IMR-90 (cell line): Measurements from ENCODE around the gene RABGGTA. TPM values are rescaled to one million over a fixed set of nuclear protein-coding genes. Genes with fewer than 3 reads are reported as not detected.

Experiments used
- ATAC-seq: fragments of 200-7000 bp; cut with Tn5 transposase; 2 replicates; pipeline ENCODE4 v1.9.1; 2020; ENCODE audit warnings: low read depth, mild to moderate bottlenecking, moderate library complexity
- BruUV-seq: library from RNA; stranded (reverse); fragments of 400-500 nt; replicated peaks from 2 replicates; lab custom pipeline; 2021; lab: Mats Ljungman, UMichigan
- CTCF ChIA-PET: fragments of 300-600 bp; formaldehyde crosslinking; extraction: SDS; loops from one replicate; lab custom pipeline; 2021; ENCODE audit warnings: antibody characterized with exemption; lab: Yijun Ruan, JAX
- POLR2A ChIA-PET: fragments of 300-600 bp; sonication (Branson Sonifier 250); formaldehyde crosslinking; loops from one replicate; lab custom pipeline; 2022; ENCODE audit warnings: antibody characterized with exemption; ENCODE audit not compliant: unreplicated experiment; lab: Charles Lee
- DNase-seq: peaks from one replicate; pipeline ENCODE4 v3.0.0; 2013
- H2AFZ ChIP-seq: replicated peaks from 2 replicates; pipeline ENCODE3; 2013; ENCODE audit warnings: low read length, mild to moderate bottlenecking; ENCODE audit not compliant: poor library complexity
- H2AK5ac ChIP-seq: 2 replicates; pipeline ENCODE4 v1.6.1; 2013; ENCODE audit warnings: low read depth, low read length, inconsistent platforms
- H2AK9ac ChIP-seq: replicated peaks from 2 replicates; pipeline ENCODE3; 2013; ENCODE audit warnings: mild to moderate bottlenecking, low read depth, low read length, moderate library complexity; ENCODE audit not compliant: poor library complexity
- H2BK120ac ChIP-seq: 2 replicates; pipeline ENCODE4 v1.6.1; 2013; ENCODE audit warnings: low read depth, low read length, inconsistent platforms
- H2BK15ac ChIP-seq: 3 replicates; pipeline ENCODE4 v1.6.1; 2013; ENCODE audit warnings: low read depth, low read length, inconsistent platforms
- H2BK20ac ChIP-seq: 2 replicates; pipeline ENCODE4 v1.6.1; 2013; ENCODE audit warnings: low read depth, mild to moderate bottlenecking, inconsistent platforms, low read length, moderate library complexity
- H2BK5ac ChIP-seq: 2 replicates; pipeline ENCODE4 v1.6.1; 2013; ENCODE audit warnings: mild to moderate bottlenecking, low read depth, low read length, inconsistent platforms; ENCODE audit not compliant: poor library complexity, severe bottlenecking
- H3K14ac ChIP-seq: replicated peaks from 2 replicates; pipeline ENCODE4 v1.6.1; 2013; ENCODE audit warnings: low read depth, low read length, inconsistent platforms
- H3K18ac ChIP-seq: 2 replicates; pipeline ENCODE4 v1.6.1; 2013; ENCODE audit warnings: low read depth, low read length, control low read depth
- H3K23ac ChIP-seq: 2 replicates; pipeline ENCODE4 v1.6.1; 2013; ENCODE audit warnings: low read depth, low read length, inconsistent platforms
- H3K27ac ChIP-seq: 2 replicates; pipeline ENCODE4 v1.5.1; 2013; ENCODE audit warnings: mild to moderate bottlenecking, control low read depth, low read length; ENCODE audit not compliant: insufficient read depth
- H3K27me3 ChIP-seq: 2 replicates; pipeline ENCODE4 v1.6.1; 2013; ENCODE audit warnings: low read length; ENCODE audit not compliant: control insufficient read depth, insufficient read depth
- H3K36me3 ChIP-seq: 2 replicates; pipeline ENCODE4 v1.6.1; 2013; ENCODE audit warnings: low read length, mixed read lengths; ENCODE audit not compliant: control insufficient read depth, insufficient read depth
- H3K4ac ChIP-seq: 2 replicates; pipeline ENCODE4 v1.6.1; 2013; ENCODE audit warnings: low read depth, low read length, inconsistent platforms
- H3K4me1 ChIP-seq: 2 replicates; pipeline ENCODE4 v1.6.1; 2013; ENCODE audit warnings: low read length, mixed read lengths; ENCODE audit not compliant: control insufficient read depth, insufficient read depth
- H3K4me2 ChIP-seq: 2 replicates; pipeline ENCODE4 v1.6.1; 2013; ENCODE audit warnings: low read depth, mild to moderate bottlenecking, control low read depth, low read length, moderate library complexity
- H3K4me3 ChIP-seq: 2 replicates; pipeline ENCODE4 v1.5.1; 2013; ENCODE audit warnings: low read depth, mild to moderate bottlenecking, control low read depth, low read length, moderate library complexity; ENCODE audit not compliant: insufficient read depth
- H3K56ac ChIP-seq: 2 replicates; pipeline ENCODE4 v1.6.1; 2013; ENCODE audit warnings: low read length, inconsistent platforms; ENCODE audit not compliant: insufficient read depth; ENCODE audit errors: extremely low read depth
- H3K79me1 ChIP-seq, 2 experiments: 2 replicates each; pipeline ENCODE4 v1.6.1; 2013; ENCODE audit warnings: low read length in 2 of 2, inconsistent platforms in 1 of 2, low read depth in 1 of 2
- H3K9ac ChIP-seq: 2 replicates; pipeline ENCODE4 v1.6.1; 2013; ENCODE audit warnings: low read depth, low read length, control low read depth
- H3K9me1 ChIP-seq: 2 replicates; pipeline ENCODE4 v1.6.1; 2013; ENCODE audit warnings: low read length, inconsistent platforms; ENCODE audit not compliant: insufficient read depth
- H3K9me3 ChIP-seq: 2 replicates; pipeline ENCODE4 v1.6.1; 2013; ENCODE audit warnings: low read length; ENCODE audit not compliant: control insufficient read depth, insufficient read depth
- H4K20me1 ChIP-seq: 2 replicates; pipeline ENCODE4 v1.6.1; 2013; ENCODE audit warnings: low read length, inconsistent platforms; ENCODE audit not compliant: insufficient read depth
- H4K5ac ChIP-seq: 2 replicates; pipeline ENCODE4 v1.6.1; 2013; ENCODE audit warnings: mild to moderate bottlenecking, low read depth, low read length, control low read depth
- H4K8ac ChIP-seq, 2 experiments: 2 replicates each; pipeline ENCODE4 v1.6.1; 2013; ENCODE audit warnings: low read depth in 2 of 2, low read length in 2 of 2, control low read depth in 1 of 2, inconsistent platforms in 1 of 2
- H4K91ac ChIP-seq: 2 replicates; pipeline ENCODE4 v1.6.1; 2013; ENCODE audit warnings: low read depth, low read length, inconsistent platforms; ENCODE audit not compliant: insufficient read depth
- BHLHE40 ChIP-seq: fragments of 150-350 bp; IDR thresholded peaks from 2 replicates; pipeline ENCODE4 v1.6.1; 2016; ENCODE audit warnings: mild to moderate bottlenecking, low read depth, low read length
- RCOR1 ChIP-seq: IDR thresholded peaks from 2 replicates; pipeline ENCODE4 v1.6.1; 2012; ENCODE audit warnings: mild to moderate bottlenecking, low read length, improper control_type of control experiment; ENCODE audit not compliant: insufficient replicate concordance
- WGBS, 2 experiments: methylation state at CpG; one replicate each; pipeline versions ENCODE4 v1.1.5 to v1.1.7; 2013; ENCODE audit warnings: missing lambda C conversion rate in 2 of 2; ENCODE audit not compliant: insufficient read length in 1 of 2; ENCODE audit errors: extremely low coverage in 2 of 2; 5-methylcytosine and 5-hydroxymethylcytosine counted together
- dilution Hi-C: fragments of 300-500 bp; cut with HindIII; formaldehyde crosslinking; loops from one replicate; pipeline ENCODE4 v1.14.3; 2018; ENCODE audit warnings: low sequenced_read_pairs; ENCODE audit not compliant: unreplicated experiment
- in situ Hi-C: fragments of 300-500 bp; cut with MboI; formaldehyde crosslinking; loops from 3 replicates; pipeline ENCODE4 v1.14.3; 2019; ENCODE audit warnings: low sequenced_read_pairs, inconsistent platforms, mixed read lengths
- intact Hi-C: fragments of 100-400 bp; cut with micrococcal nuclease; formaldehyde crosslinking; loops from 2 replicates; pipeline ENCODE4 v1.10.0; 2022
- polyA plus RNA-seq, 3 experiments: library from polyadenylated mRNA; depleted of rRNA; stranded (reverse); fragments of >200 nt; gene quantifications; 2 replicates each; pipeline ENCODE4 v1.2.3, GENCODE V29; 2012; ENCODE audit warnings: low replicate concordance in 1 of 3
- total RNA-seq: library from RNA; depleted of rRNA; stranded (reverse); fragments of >200 nt; gene quantifications from 2 replicates; pipeline ENCODE4 v1.2.3, GENCODE V29; 2012
- TF ChIP-seq, protein P1 (sequence below): conservative IDR thresholded peaks from 2 replicates; pipeline ENCODE4 v1.5.1; 2012; ENCODE audit warnings: mild to moderate bottlenecking, low read depth, low read length, improper control_type of control experiment

RABGGTA gene
- total and polyA plus RNA-seq, 2 of the 4 experiments (the other 2 are of a cell fraction) = 25.6 to 55.6 TPM

DNA sequence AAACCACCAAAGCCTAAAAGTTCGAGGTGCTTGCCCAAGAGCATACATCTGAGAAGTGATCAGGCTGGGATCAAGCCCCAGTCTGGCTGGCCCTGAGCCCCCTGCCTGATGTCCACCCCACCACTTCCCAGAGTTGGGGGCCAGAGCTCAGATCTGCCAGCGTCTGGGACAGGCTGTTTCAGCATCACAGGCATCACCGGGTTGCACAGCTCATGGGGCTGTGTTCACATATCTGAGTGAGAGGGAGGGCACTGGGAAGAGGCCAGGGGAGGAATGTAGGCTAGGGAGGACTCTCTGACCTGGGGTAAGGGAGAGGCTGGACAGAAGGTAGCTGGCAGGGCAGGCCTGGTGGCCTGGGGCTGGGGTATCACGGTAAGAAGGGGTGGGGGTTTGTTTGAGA lies 14.4 kb downstream of the RABGGTA start:
- H3K9me3 ChIP-seq = no peaks in the 10 kb centered on the region

More for the DNA sequence above, 14.4 kb downstream of the RABGGTA start:
- Histone ChIP-seq H4K8ac (no peak overlapping the region), H2BK5ac (no peak overlapping the region), H2BK120ac (0 out of 2 replicates have a peak overlapping the region, but pooled peaks have one; percentile 17), H3K79me1 (peaks cover 0 to 2% of the 10 kb centered on the region in 2 experiments; a peak in 1 of 4 replicates), H3K9me1 (peaks cover 30% of the 10 kb centered on the region), H4K91ac (no peak overlapping the region), H2BK20ac (no peak overlapping the region), H4K5ac (no peak overlapping the region), H3K27ac (no peak overlapping the region), H3K4me2 (no peak overlapping the region), H3K36me3 (peaks cover 2% of the 10 kb centered on the region; the same call in 1 of the 2 replicates), H3K4ac (no peak overlapping the region), H3K27me3 (no peaks in the 10 kb centered on the region), H3K14ac (no peak overlapping the region), H3K23ac (no peak overlapping the region), H2AK5ac (no peak overlapping the region), H3K56ac (no peak overlapping the region), H2AFZ (no peak overlapping the region), H4K20me1 (no peaks in the 10 kb centered on the region), H2BK15ac (no peak overlapping the region), H2AK9ac (no peak overlapping the region), H3K4me1 (peaks cover 16% of the 10 kb centered on the region), H3K18ac (no peak overlapping the region), H3K9ac (no peak overlapping the region), H3K4me3 (no peak overlapping the region)
- ChIA-PET POLR2A (interaction anchor here (0.6 to 0.8 kb wide), 2 partner anchors 14 to 15 kb away, joined by 3 to 11 read pairs; partner anchors contain the start of gene RABGGTA), CTCF (no interaction called here)
- intact Hi-C loops (loop anchor here (2.0 kb wide), 1 partner anchor 14 kb away; the partner anchor contains the start of gene RABGGTA), in situ Hi-C loops (no loop called here), dilution Hi-C loops (no loop called here)
- ATAC-seq (0 out of 2 replicates have a peak, but pooled peaks have one; percentile 31), DNase-seq (no peak)
- BruUV-seq = no TSS peak
- 40% methylated on average over 1 of the region's 4 CpGs; no CpG with 5 or more reads in 1 of the 2 experiments for WGBS, 2 experiments
- TF ChIP-seq RCOR1 = no peak
- TF ChIP-seq, protein P1, sequence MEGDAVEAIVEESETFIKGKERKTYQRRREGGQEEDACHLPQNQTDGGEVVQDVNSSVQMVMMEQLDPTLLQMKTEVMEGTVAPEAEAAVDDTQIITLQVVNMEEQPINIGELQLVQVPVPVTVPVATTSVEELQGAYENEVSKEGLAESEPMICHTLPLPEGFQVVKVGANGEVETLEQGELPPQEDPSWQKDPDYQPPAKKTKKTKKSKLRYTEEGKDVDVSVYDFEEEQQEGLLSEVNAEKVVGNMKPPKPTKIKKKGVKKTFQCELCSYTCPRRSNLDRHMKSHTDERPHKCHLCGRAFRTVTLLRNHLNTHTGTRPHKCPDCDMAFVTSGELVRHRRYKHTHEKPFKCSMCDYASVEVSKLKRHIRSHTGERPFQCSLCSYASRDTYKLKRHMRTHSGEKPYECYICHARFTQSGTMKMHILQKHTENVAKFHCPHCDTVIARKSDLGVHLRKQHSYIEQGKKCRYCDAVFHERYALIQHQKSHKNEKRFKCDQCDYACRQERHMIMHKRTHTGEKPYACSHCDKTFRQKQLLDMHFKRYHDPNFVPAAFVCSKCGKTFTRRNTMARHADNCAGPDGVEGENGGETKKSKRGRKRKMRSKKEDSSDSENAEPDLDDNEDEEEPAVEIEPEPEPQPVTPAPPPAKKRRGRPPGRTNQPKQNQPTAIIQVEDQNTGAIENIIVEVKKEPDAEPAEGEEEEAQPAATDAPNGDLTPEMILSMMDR = no peak
- TF ChIP-seq BHLHE40 = no peak
